Heart left ventricle (tissue), 16 donors: Measurements from ENCODE around the gene PRKAA2. TPM values are rescaled to one million over a fixed set of nuclear protein-coding genes. Genes with fewer than 3 reads are reported as not detected.

Experiments used
- ATAC-seq, 4 donors: fragments of 200-7000 bp; cut with Tn5 transposase; one replicate each; pipeline ENCODE4 v1.9.1; 2020 to 2022; ENCODE audit warnings: moderate library complexity in 4 of 4, mild to moderate bottlenecking in 3 of 4, moderate number of reproducible peaks in 1 of 4
- DNase-seq, 5 donors: peaks; one replicate each; pipeline ENCODE4 v3.0.0-alpha.2; 2020
- H3K27ac ChIP-seq, 12 donors: fragments of 200-600 bp; sonication (generic) in 4 of 12; one replicate each; pipeline versions ENCODE4 v1.5.0 to v1.8.0; 2016 to 2022; ENCODE audit warnings: mild to moderate bottlenecking in 2 of 12
- H3K27me3 ChIP-seq, 9 donors: fragments of 200-600 bp; sonication (generic) in 2 of 9; one replicate each; pipeline versions ENCODE4 v1.5.1 to v1.8.0; 2016 to 2022; ENCODE audit warnings: mild to moderate bottlenecking in 3 of 9
- H3K36me3 ChIP-seq, 9 donors: fragments of 200-600 bp; sonication (generic) in 2 of 9; one replicate each; pipeline versions ENCODE4 v1.5.0 to v1.8.0; 2018 to 2022; ENCODE audit warnings: mild to moderate bottlenecking in 2 of 9
- H3K4me1 ChIP-seq, 12 donors: fragments of 200-600 bp; sonication (generic) in 4 of 12; one replicate each; pipeline versions ENCODE4 v1.5.0 to v1.8.0; 2016 to 2022; ENCODE audit warnings: mild to moderate bottlenecking in 3 of 12
- H3K4me3 ChIP-seq, 12 donors: fragments of 200-600 bp; sonication (generic) in 4 of 12; one replicate each; pipeline versions ENCODE4 v1.5.0 to v1.8.0; 2017 to 2022; ENCODE audit warnings: mild to moderate bottlenecking in 9 of 12, moderate library complexity in 4 of 12
- H3K9me3 ChIP-seq, 12 donors: fragments of 200-600 bp; sonication (generic) in 4 of 12; one replicate each; pipeline versions ENCODE4 v1.5.0 to v1.8.0; 2016 to 2022; ENCODE audit warnings: mild to moderate bottlenecking in 1 of 12
- POLR2A ChIP-seq, 2 donors: fragments of 450-650 bp; IDR thresholded peaks; one replicate each; pipeline ENCODE4 v1.6.1; 2017; ENCODE audit warnings: antibody characterized with exemption in 2 of 2, mild to moderate bottlenecking in 2 of 2, moderate library complexity in 2 of 2
- WGBS, 4 donors: extraction: QIAGEN DNeasy Blood & Tissue Kit in 2 of 4; methylation state at CpG; one replicate each; pipeline versions ENCODE4 v1.1.5 to v1.1.7; 2013 to 2018; 5-methylcytosine and 5-hydroxymethylcytosine counted together
- intact Hi-C, 10 donors: fragments of 100-400 bp; cut with DNase I; formaldehyde crosslinking; loops; one replicate each; pipeline versions ENCODE4 v1.11.1 to v1.14.2; 2022
- polyA plus RNA-seq, 2 donors: library from polyadenylated mRNA; stranded (reverse); fragments of 200-250 nt; gene quantifications; one replicate each; pipeline ENCODE4 v1.2.3, GENCODE V29; 2013
- total RNA-seq, 9 donors: library from RNA; depleted of rRNA in 2 of 9; stranded (reverse); fragments of >200 nt in 2 of 9; fragmentation: NEBNext Ultra II Directional in 3 of 9; extraction: Animal tissue kit (Norgen Biotek cat#: 25700) in 3 of 9; gene quantifications; one replicate each; pipeline versions ENCODE4 v1.1.0 to v1.2.4, GENCODE V29; 2016 to 2023
- TF ChIP-seq, protein P1 (sequence below), 12 donors: fragments of 200-600 bp; sonication (generic) in 4 of 12; IDR thresholded peaks; one replicate each; pipeline versions ENCODE4 v1.5.0 to v1.8.0; 2018 to 2022; ENCODE audit warnings: antibody characterized with exemption in 12 of 12, mild to moderate bottlenecking in 5 of 12
- donor health status: ischemic (EF 13 %, LVEDD 7.1; RV severe dilation, severe dysfunction).
- donor health status: healthy with polysubstance abuse.
- donor health status: DM: no; HTN: yes; CAD: no.
- donor health status: DM: no; HTN: no; CAD: no.
- donor health status: ischemic (EF 25% LVEDD 6.9; RV normal size, moderate dysfunction).
- donor health status: ischemic (EF 25% LVEDD 5.7; RV mildly dilated, moderate dysfunction).
- donor health status: healthy.
- donor health status: DM: yes; HTN: yes; CAD: no.
- donor health status: ischemic (EF 35%, LVEDD 5.7; RV mildly dilated, moderate dysfunction).
- donor health status: nonischemic (EF 11% LVEDD 7.7; RV severe dilation, severe dysfunction).
- donor health status: DM: yes; HTN: yes; CAD: no.
- donor health status: PGD.
- donor health status: ischemic (EF 29% LVEDD 5.4; RV normal size, mild dysfunction).
- donor health status: nonischemic (EF 23%, LVEDD 6.1; RV moderate dilation, normal function).

PRKAA2 gene
- total and polyA plus RNA-seq, 11 donors, result 17.6 to 163 (median 105) TPM

DNA sequence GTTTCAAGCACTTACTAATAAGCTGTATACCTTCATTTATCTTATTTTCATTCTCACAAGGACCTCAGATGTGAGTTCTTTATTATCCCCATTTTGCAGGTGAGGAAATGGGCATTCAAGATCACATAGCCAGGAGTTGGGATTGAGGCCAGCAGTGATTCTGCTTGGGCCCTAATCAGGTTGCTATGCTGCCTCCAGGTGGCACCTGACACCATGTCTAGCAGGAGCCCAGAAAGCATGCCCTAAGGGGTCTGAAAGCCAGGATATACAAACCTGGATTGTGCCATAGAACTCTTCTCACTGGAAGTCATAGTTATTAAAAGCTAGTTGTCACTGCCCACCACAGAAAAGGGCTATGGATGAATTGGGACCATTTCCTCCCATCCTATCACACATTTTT is 113.0 kb downstream of the PRKAA2 start:
- no peaks in the 10 kb centered on the region for H3K36me3 ChIP-seq
- no peak overlapping the region for H3K27ac ChIP-seq
- peak in 4 of 5 donors; percentile 10 to 37 (median 26) for DNase-seq
- intact Hi-C loops, result loop anchor here in 5 of 10 donors (1.0 to 5.0 kb wide), 3 partner anchors 59 to 63 kb away; partner anchors contain the start of gene FYB2 (in 2 of the 5)
- H3K4me1 ChIP-seq, result peaks cover 0 to 4% (median 0%) of the 10 kb centered on the region in 12 donors
- ATAC-seq, result peak in 3 of 4 donors; percentile 72 to 76 (median 74)
- no peak for TF ChIP-seq POLR2A (IDR thresholded peaks at IDR 0.05)
- TF ChIP-seq, protein P1, sequence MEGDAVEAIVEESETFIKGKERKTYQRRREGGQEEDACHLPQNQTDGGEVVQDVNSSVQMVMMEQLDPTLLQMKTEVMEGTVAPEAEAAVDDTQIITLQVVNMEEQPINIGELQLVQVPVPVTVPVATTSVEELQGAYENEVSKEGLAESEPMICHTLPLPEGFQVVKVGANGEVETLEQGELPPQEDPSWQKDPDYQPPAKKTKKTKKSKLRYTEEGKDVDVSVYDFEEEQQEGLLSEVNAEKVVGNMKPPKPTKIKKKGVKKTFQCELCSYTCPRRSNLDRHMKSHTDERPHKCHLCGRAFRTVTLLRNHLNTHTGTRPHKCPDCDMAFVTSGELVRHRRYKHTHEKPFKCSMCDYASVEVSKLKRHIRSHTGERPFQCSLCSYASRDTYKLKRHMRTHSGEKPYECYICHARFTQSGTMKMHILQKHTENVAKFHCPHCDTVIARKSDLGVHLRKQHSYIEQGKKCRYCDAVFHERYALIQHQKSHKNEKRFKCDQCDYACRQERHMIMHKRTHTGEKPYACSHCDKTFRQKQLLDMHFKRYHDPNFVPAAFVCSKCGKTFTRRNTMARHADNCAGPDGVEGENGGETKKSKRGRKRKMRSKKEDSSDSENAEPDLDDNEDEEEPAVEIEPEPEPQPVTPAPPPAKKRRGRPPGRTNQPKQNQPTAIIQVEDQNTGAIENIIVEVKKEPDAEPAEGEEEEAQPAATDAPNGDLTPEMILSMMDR (IDR thresholded peaks at IDR 0.05), result peak in 8 of 12 donors; percentile 22 to 46 (median 34)
- no peaks in the 10 kb centered on the region for H3K9me3 ChIP-seq
- H3K27me3 ChIP-seq, result peaks cover 0 to 3% (median 0%) of the 10 kb centered on the region in 9 donors
- no peak overlapping the region for H3K4me3 ChIP-seq

DNA sequence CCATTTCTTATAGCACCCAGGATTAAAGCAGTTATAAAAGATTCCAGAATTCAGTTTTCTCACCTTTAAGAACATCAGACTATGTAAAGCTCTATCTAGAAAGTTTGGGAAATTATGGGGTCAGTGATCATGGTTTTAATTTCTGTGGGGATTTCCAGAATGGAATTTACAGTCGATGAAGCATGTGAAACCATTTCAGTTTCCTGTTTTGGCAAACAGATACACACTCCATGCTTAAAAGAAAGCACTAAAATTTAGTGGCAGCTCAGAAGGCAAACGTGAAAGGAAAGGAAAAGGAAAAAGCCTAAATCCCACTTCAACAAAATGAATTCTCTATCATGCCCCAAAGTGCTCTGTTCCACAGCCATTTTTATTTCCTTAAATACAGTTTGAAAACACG is 113.7 kb downstream of the PRKAA2 start:
- TF ChIP-seq POLR2A (IDR thresholded peaks at IDR 0.05), result no peak
- TF ChIP-seq, protein P1 (IDR thresholded peaks at IDR 0.05), result no peak

More for the DNA sequence above, 113.7 kb downstream of the PRKAA2 start:
- intact Hi-C loops, result loop anchor here in 5 of 10 donors (1.0 to 5.0 kb wide), 3 partner anchors 59 to 62 kb away; partner anchors contain the start of gene FYB2 (in 2 of the 5)
- Histone ChIP-seq H3K4me3 (no peak overlapping the region), H3K9me3 (no peaks in the 10 kb centered on the region), H3K27ac (no peak overlapping the region), H3K36me3 (no peaks in the 10 kb centered on the region), H3K4me1 (peaks cover 0 to 4% (median 0%) of the 10 kb centered on the region in 12 donors), H3K27me3 (peaks cover 0 to 3% (median 0%) of the 10 kb centered on the region in 9 donors)
- DNase-seq, result no peak
- ATAC-seq, result no peak
- 41 to 57% (median 48%) methylated on average over 3 of the region's 3 CpGs for WGBS, 4 donors

Other genes with a start within 250 kb of the PRKAA2 start
- 100 to 1,000 TPM in 4 of 9 donors, 10 to 100 TPM in 5; 75.8 to 221 (median 97.8) TPM for gene PLPP3, start 65.8 kb upstream of the PRKAA2 start, total RNA-seq
- gene PLPP3, start 65.8 kb upstream of the PRKAA2 start, polyA plus RNA-seq, result 10 to 100 TPM; 17.1 to 89.6 TPM
- 10 to 100 TPM in 3 of 9 donors, 1 to 10 TPM in 6; 4.9 to 14.5 (median 9.1) TPM for gene FYB2, start 174.1 kb downstream of the PRKAA2 start, total RNA-seq
- gene FYB2, start 174.1 kb downstream of the PRKAA2 start, polyA plus RNA-seq, result 10 to 100 TPM in 1 of 2 donors, under 1 TPM in 1; 0.15 to 46.3 TPM
- not detected for gene C8A, start 209.5 kb downstream of the PRKAA2 start, total RNA-seq
- not detected for gene C8A, start 209.5 kb downstream of the PRKAA2 start, polyA plus RNA-seq